Epithelial cell of proximal tubule (primary cell): ENCODE results near the gene MLLT3. TPM values are rescaled to one million over a fixed set of nuclear protein-coding genes. Genes with fewer than 3 reads are reported as not detected.
A peak's percentile ranks its signal among the peaks of the same experiment; 100 is the strongest.

Experiments
- DNase-seq: peaks from one replicate; pipeline ENCODE4 v3.0.0-alpha.2; 2011; ENCODE audit warnings: low read depth
- H3K4me3 ChIP-seq: 2 replicates; pipeline ENCODE4 v1.5.1; 2011; ENCODE audit warnings: low read depth, mild to moderate bottlenecking, low read length
- CTCF ChIP-seq: conservative IDR thresholded peaks from 2 replicates; pipeline ENCODE4 v1.5.1; 2012; ENCODE audit warnings: low read depth, mild to moderate bottlenecking, low read length
- total RNA-seq: library from RNA; depleted of rRNA; stranded (reverse); fragments of >200 nt; gene quantifications from 2 replicates; pipeline ENCODE4 v1.2.3, GENCODE V29; 2015

Gene MLLT3
- total RNA-seq, 1 donor from 2014 or later, result 29.3 TPM

GRCh38 chr9:20620650-20621470 lies 1.4 kb downstream of the MLLT3 start:
- no peak for DNase-seq
- peak overlapping the region; percentile 92 for H3K4me3 ChIP-seq
- no peak for TF ChIP-seq CTCF

GRCh38 chr9:20619487-20620200 lies 2.7 kb downstream of the MLLT3 start:
- peak overlapping the region; percentile 92 for H3K4me3 ChIP-seq
- TF ChIP-seq CTCF, result no peak
- no peak for DNase-seq

- H3K4me3 ChIP-seq, result no peak overlapping the region
- no peak for DNase-seq
Measured at GRCh38 chr9:20618361-20618802, 3.9 kb downstream of the MLLT3 start.

GRCh38 chr9:20616808-20617207 lies 5.5 kb downstream of the MLLT3 start:
- no peak for TF ChIP-seq CTCF
- no peak overlapping the region for H3K4me3 ChIP-seq
- DNase-seq, result no peak

More at GRCh38 chr9:20618361-20618802, 3.9 kb downstream of the MLLT3 start:
- TF ChIP-seq CTCF, result no peak

- H3K4me3 ChIP-seq, result no peak overlapping the region
- no peak for DNase-seq
- no peak for TF ChIP-seq CTCF
Measured at GRCh38 chr9:20614602-20615216, 7.6 kb downstream of the MLLT3 start.

- TF ChIP-seq CTCF, result peak; percentile 54
- H3K4me3 ChIP-seq, result peak overlapping the region; percentile 24
- DNase-seq, result no peak
Measured at GRCh38 chr9:20611691-20612287, 10.5 kb downstream of the MLLT3 start.
